HepG2 (cell line): ENCODE data around the gene TSSK3. TPM values are rescaled to one million over a fixed set of nuclear protein-coding genes. Genes with fewer than 3 reads are reported as not detected.

Experiments used
- ATAC-seq: fragments of 200-7000 bp; cut with Tn5 transposase; 3 replicates; pipeline ENCODE4 v1.9.1; 2020; ENCODE audit warnings: mild to moderate bottlenecking, moderate library complexity
- BruUV-seq: library from RNA; stranded (reverse); fragments of 400-500 nt; replicated peaks from 2 replicates; lab custom pipeline; 2021; lab: Mats Ljungman, UMichigan
- CTCF ChIA-PET: fragments of 300-600 bp; formaldehyde crosslinking; extraction: SDS; loops from one replicate; lab custom pipeline; 2021; ENCODE audit warnings: low total read pairs, inconsistent platforms, low intra/inter-chr PET ratio; lab: Yijun Ruan, JAX
- POLR2A ChIA-PET: fragments of 350-600 bp; sonication (Branson Sonifier 250); formaldehyde crosslinking; loops from one replicate; lab custom pipeline; 2020; ENCODE audit warnings: antibody characterized with exemption, inconsistent platforms; lab: Yijun Ruan, JAX
- DNase-seq: peaks from one replicate; pipeline ENCODE4 v3.0.0-alpha.2; 2015; ENCODE audit warnings: low spot score
- FAIRE-seq: peaks from 3 replicates; lab custom pipeline; 2011; peaks lifted over from hg19 to GRCh38; lab: Jason Lieb, UNC
- H2AFZ ChIP-seq: one replicate; pipeline ENCODE4 v1.6.1; 2011; ENCODE audit warnings: low read length, inconsistent platforms
- H3K27ac ChIP-seq: fragments of 300-600 bp; 3 replicates; pipeline ENCODE4 v1.8.0; 2011; ENCODE audit warnings: mixed run types, mild to moderate bottlenecking, mixed read lengths, low read length, inconsistent platforms; ENCODE audit not compliant: insufficient read depth; ENCODE audit errors: extremely low read length
- H3K27me3 ChIP-seq, 2 experiments: fragments of 200-600 bp in 1 of 2; 2 replicates in 1 of 2; 3 replicates in 1 of 2; pipeline versions ENCODE4 v1.6.0 to v1.8.0; 2011; ENCODE audit warnings: low read length in 2 of 2, mild to moderate bottlenecking in 2 of 2, moderate library complexity in 2 of 2, inconsistent platforms in 1 of 2; ENCODE audit not compliant: insufficient read depth in 2 of 2, control insufficient read depth in 1 of 2
- H3K36me3 ChIP-seq, 2 experiments: fragments of 200-600 bp in 1 of 2; replicated peaks in 1 of 2; 2 replicates in 1 of 2; 3 replicates in 1 of 2; pipeline versions ENCODE4 v1.5.1 to v1.8.0; 2011; ENCODE audit warnings: low read length in 2 of 2, inconsistent platforms in 1 of 2; ENCODE audit not compliant: insufficient read depth in 2 of 2, control insufficient read depth in 1 of 2
- H3K4me1 ChIP-seq: 2 replicates; pipeline ENCODE4 v1.5.1; 2012; ENCODE audit warnings: low read length, inconsistent platforms; ENCODE audit not compliant: insufficient read depth
- H3K4me2 ChIP-seq: 2 replicates; pipeline ENCODE4 v1.6.0; 2011; ENCODE audit warnings: low read depth, low read length, inconsistent platforms
- H3K4me3 ChIP-seq, 3 experiments: fragments of 200-600 bp in 1 of 3; sonication (generic), shearing (Covaris generic) in 1 of 3; replicated peaks in 1 of 3; 2 replicates each; pipeline ENCODE4 v1.5.1; 2011 to 2016; ENCODE audit warnings: low read length in 3 of 3, inconsistent platforms in 2 of 3, low read depth in 2 of 3, mild to moderate bottlenecking in 2 of 3, control low read depth in 1 of 3, mixed read lengths in 1 of 3; ENCODE audit not compliant: insufficient read depth in 1 of 3
- H3K79me2 ChIP-seq: one replicate; pipeline ENCODE4 v1.6.1; 2011; ENCODE audit warnings: low read length, inconsistent platforms; ENCODE audit not compliant: insufficient read depth
- H3K9ac ChIP-seq: 2 replicates; pipeline ENCODE4 v1.6.0; 2011; ENCODE audit warnings: mild to moderate bottlenecking, low read depth, low read length, inconsistent platforms; ENCODE audit not compliant: insufficient read depth
- H3K9me3 ChIP-seq: 2 replicates; pipeline ENCODE4 v1.5.1; 2012; ENCODE audit warnings: mild to moderate bottlenecking, low read length
- H4K20me1 ChIP-seq: 2 replicates; pipeline ENCODE4 v1.6.0; 2011; ENCODE audit warnings: inconsistent platforms, mild to moderate bottlenecking, low read length, moderate library complexity; ENCODE audit not compliant: insufficient read depth
- ATF3 ChIP-seq: sonication (generic); formaldehyde crosslinking; IDR thresholded peaks from 2 replicates; pipeline ENCODE4 v1.4.0; 2020; ENCODE audit warnings: missing genetic modification reagents
- CCDC6 ChIP-seq: sonication (generic); formaldehyde crosslinking; IDR thresholded peaks from 2 replicates; pipeline ENCODE4 v1.8.1; 2022; ENCODE audit warnings: mild to moderate bottlenecking, missing genetic modification reagents, moderate library complexity
- KLF9 ChIP-seq: IDR thresholded peaks from 2 replicates; pipeline ENCODE4 v1.6.1; 2016; ENCODE audit warnings: low read depth
- MED8 ChIP-seq: sonication (generic); formaldehyde crosslinking; IDR thresholded peaks from 2 replicates; pipeline ENCODE4 v1.8.1; 2023; ENCODE audit warnings: mild to moderate bottlenecking, missing genetic modification reagents; ENCODE audit not compliant: insufficient replicate concordance
- MXD1 ChIP-seq: sonication (generic); formaldehyde crosslinking; IDR thresholded peaks from 2 replicates; pipeline ENCODE4 v1.4.0; 2020; ENCODE audit warnings: mild to moderate bottlenecking, missing genetic modification reagents
- RAD51 ChIP-seq: fragments of 450-650 bp; IDR thresholded peaks from 2 replicates; pipeline ENCODE4 v1.6.1; 2016; ENCODE audit warnings: borderline replicate concordance
- SP2 ChIP-seq: sonication (generic); formaldehyde crosslinking; IDR thresholded peaks from 2 replicates; pipeline ENCODE4 v1.5.1; 2020; ENCODE audit warnings: mild to moderate bottlenecking, missing genetic modification reagents
- ZNF275 ChIP-seq: sonication (generic); formaldehyde crosslinking; IDR thresholded peaks from 2 replicates; pipeline ENCODE4 v1.8.0; 2022; ENCODE audit warnings: missing genetic modification reagents, mild to moderate bottlenecking, inconsistent platforms, borderline replicate concordance
- WGBS: methylation state at CpG from one replicate; pipeline ENCODE4 v1.1.6; 2017; ENCODE audit warnings: low lambda C conversion rate; 5-methylcytosine and 5-hydroxymethylcytosine counted together
- in situ Hi-C: cut with HindIII; loops from 2 replicates; pipeline ENCODE4 v1.10.0; 2017; ENCODE audit warnings: low pct_unique_long_range_greater_than_20kb; ENCODE audit not compliant: extremely low pct_ligation_motif_present
- intact Hi-C: fragments of 100-400 bp; cut with micrococcal nuclease; formaldehyde crosslinking; loops from one replicate; pipeline ENCODE4 v1.10.0; 2022; ENCODE audit not compliant: unreplicated experiment
- polyA plus RNA-seq, 8 experiments: library from polyadenylated mRNA; depleted of rRNA in 3 of 8; stranded (reverse) in 7 of 8; unstranded in 1 of 8; fragments of >200 nt; fragmentation: Illumina TruSeq in 4 of 8; extraction: Trizol in 4 of 8; gene quantifications; 2 replicates each; pipeline versions ENCODE4 v1.2.1 to v1.2.3, GENCODE V29; 2011 to 2016; ENCODE audit warnings: low read depth in 4 of 8, missing spikeins in 1 of 8, mixed read lengths in 1 of 8; ENCODE audit not compliant: insufficient read depth in 1 of 8
- total RNA-seq, 5 experiments: library from RNA; depleted of rRNA; stranded (reverse); fragments of >200 nt; fragmentation: Illumina TruSeq; extraction: Trizol; gene quantifications; 2 replicates each; pipeline ENCODE4 v1.2.3, GENCODE V29; 2016; ENCODE audit warnings: low read depth in 1 of 5
- TF ChIP-seq, protein P1 (sequence below): sonication (generic); formaldehyde crosslinking; conservative IDR thresholded peaks from 2 replicates; pipeline ENCODE4 v1.5.0; 2020; ENCODE audit warnings: missing genetic modification reagents

Gene TSSK3
- total and polyA plus RNA-seq, 2 of the 13 experiments (the other 11 are each of a cell fraction or from before 2014, with no cell fraction given) = 1.0 to 1.1 TPM

GRCh38 chr1:32404946-32405345 lies 42.6 kb downstream of the TSSK3 start (continued):
- TF ChIP-seq, protein P1, sequence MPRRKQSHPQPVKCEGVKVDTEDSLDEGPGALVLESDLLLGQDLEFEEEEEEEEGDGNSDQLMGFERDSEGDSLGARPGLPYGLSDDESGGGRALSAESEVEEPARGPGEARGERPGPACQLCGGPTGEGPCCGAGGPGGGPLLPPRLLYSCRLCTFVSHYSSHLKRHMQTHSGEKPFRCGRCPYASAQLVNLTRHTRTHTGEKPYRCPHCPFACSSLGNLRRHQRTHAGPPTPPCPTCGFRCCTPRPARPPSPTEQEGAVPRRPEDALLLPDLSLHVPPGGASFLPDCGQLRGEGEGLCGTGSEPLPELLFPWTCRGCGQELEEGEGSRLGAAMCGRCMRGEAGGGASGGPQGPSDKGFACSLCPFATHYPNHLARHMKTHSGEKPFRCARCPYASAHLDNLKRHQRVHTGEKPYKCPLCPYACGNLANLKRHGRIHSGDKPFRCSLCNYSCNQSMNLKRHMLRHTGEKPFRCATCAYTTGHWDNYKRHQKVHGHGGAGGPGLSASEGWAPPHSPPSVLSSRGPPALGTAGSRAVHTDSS = no peak
- TF ChIP-seq CCDC6 (no peak), MED8 (no peak), MXD1 (CRISPR knock-in tag) (no peak), SP2 (no peak)

GRCh38 chr1:32405672-32406467 lies 43.5 kb downstream of the TSSK3 start:
- ChIA-PET CTCF (no interaction called here), POLR2A (interaction anchor here (0.7 to 1.3 kb wide), 2 partner anchors 74 to 526 kb away, joined by 3 read pairs; no protein-coding TSS in a partner anchor)
- no peak overlapping the region for H3K27ac ChIP-seq
- no peak overlapping the region for H3K9ac ChIP-seq
- H3K4me1 ChIP-seq = peaks cover 23% of the 10 kb centered on the region
- H2AFZ ChIP-seq = no peak overlapping the region
- no peak overlapping the region for H3K4me2 ChIP-seq
- no peak overlapping the region for H3K4me3 ChIP-seq
- no peaks in the 10 kb centered on the region for H3K9me3 ChIP-seq
- no TSS peak for BruUV-seq
- H3K27me3 ChIP-seq = 0 out of 5 replicates have a peak, but pooled peaks cover 0 to 2% of the 10 kb centered on the region in 2 experiments
- TF ChIP-seq ZNF275 (CRISPR knock-in tag) (no peak), KLF9 (CRISPR knock-in tag) (no peak), RAD51 (peak; percentile 50; the same call in 1 of the 2 replicates), ATF3 (CRISPR knock-in tag) (no peak)
- intact Hi-C loops = no loop called here
- ATAC-seq (peak; percentile 42; the same call in 2 of the 3 replicates), FAIRE-seq (no peak), DNase-seq (no peak)
- H3K36me3 ChIP-seq = no peaks in the 10 kb centered on the region
- 50% methylated on average over 4 of the region's 4 CpGs for WGBS
- no peaks in the 10 kb centered on the region for H3K79me2 ChIP-seq
- no peaks in the 10 kb centered on the region for H4K20me1 ChIP-seq
- in situ Hi-C loops = no loop called here
